Stimulated activated CD8-positive, alpha-beta memory T cell treated with anti-CD3 and anti-CD28 coated beads, Interleukin-4, amount 100 ng/mL, for 1 hour (primary cell): ENCODE results near the gene BYSL.
A peak's percentile ranks its signal among the peaks of the same experiment; 100 is the strongest.

Experiments
- DNase-seq, 2 donors: peaks; one replicate each; pipeline ENCODE4 v3.0.0-alpha.2; 2020; ENCODE audit warnings: low read depth in 2 of 2, low spot score in 1 of 2

BYSL gene, protein sequence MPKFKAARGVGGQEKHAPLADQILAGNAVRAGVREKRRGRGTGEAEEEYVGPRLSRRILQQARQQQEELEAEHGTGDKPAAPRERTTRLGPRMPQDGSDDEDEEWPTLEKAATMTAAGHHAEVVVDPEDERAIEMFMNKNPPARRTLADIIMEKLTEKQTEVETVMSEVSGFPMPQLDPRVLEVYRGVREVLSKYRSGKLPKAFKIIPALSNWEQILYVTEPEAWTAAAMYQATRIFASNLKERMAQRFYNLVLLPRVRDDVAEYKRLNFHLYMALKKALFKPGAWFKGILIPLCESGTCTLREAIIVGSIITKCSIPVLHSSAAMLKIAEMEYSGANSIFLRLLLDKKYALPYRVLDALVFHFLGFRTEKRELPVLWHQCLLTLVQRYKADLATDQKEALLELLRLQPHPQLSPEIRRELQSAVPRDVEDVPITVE

DNA sequence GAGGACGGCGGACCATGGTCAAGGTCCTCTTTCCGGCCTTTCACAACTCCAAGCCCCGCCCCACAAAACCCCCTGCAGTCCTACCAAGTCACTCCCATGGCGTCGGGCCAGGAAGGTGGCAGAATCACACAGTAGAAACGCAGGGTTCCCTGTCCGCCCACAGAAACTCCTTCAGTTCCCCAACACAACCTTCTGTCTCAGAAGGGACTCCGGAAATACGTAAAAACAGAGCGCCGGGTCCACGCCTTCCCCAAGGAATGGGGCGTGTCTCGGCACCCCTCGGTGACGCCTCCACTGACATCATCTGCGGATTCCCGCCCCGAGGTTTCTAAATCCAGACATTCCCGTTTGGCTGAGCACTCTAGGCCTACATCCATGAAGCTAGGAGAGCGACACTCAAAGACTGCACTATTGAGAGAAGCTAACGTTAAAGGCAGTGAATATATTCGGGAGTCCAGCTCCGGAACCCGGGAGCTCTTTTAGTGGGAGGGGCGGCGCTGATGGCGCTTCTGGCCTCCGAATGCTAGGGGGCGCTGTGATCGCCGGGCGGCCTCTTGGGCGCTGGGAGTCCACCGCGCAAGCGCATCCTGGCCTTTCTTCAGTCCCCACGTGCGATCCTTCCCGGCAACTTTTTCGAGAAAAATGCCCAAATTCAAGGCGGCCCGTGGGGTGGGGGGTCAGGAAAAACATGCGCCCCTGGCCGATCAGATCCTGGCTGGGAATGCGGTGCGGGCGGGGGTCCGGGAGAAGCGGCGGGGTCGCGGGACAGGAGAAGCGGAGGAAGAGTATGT, at the start of gene BYSL, which contains the start of gene MED20:
BYSL (plus strand) TSS at position 579 of the 791 bp plus-strand sequence; CDS start at position 643, 64 bp downstream.
MED20 (minus strand) TSS at position 219 of the 791 bp plus-strand sequence; CDS start at position 98, 121 bp downstream.
- DNase-seq = peak; percentile 92 to 93

DNA sequence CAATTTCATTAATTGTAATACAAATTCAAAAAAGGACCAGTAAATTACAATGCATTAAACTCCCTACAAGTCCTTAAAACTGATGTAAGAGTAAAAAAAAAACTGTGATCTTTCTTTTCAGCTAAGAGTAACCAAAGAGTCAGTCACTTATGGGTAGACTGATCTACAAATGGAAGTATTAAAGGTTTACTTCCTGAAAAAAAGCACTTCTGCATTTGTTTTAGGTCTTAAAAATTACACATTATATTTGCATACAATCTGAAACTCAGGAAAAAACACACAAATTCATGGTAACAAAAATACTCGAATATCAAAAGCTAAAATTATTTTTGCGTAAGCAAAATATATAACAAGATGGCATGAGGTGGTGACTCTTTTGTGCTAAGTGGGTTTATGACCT, 49.6 kb upstream of the BYSL start:
- DNase-seq = no peak

DNA sequence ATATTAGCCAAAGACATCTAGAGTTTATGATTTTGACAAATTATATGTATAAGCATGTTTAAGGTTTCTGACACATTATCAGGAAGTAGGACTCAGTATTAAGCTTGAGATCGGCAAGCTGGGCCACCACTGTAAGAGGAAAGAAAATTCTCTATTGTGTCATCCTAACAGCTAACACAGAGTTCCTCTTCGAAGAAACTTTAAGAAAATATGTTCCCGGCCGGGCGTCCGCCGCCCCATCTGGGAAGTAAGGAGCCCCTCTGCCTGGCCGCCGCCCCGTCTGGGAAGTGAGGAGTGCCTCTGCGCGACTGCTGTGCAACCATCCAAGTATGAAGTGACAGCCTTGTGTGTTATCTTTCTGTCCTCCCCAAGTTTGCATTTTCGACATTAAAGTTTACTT, 49.2 kb upstream of the BYSL start:
- no peak for DNase-seq

DNA sequence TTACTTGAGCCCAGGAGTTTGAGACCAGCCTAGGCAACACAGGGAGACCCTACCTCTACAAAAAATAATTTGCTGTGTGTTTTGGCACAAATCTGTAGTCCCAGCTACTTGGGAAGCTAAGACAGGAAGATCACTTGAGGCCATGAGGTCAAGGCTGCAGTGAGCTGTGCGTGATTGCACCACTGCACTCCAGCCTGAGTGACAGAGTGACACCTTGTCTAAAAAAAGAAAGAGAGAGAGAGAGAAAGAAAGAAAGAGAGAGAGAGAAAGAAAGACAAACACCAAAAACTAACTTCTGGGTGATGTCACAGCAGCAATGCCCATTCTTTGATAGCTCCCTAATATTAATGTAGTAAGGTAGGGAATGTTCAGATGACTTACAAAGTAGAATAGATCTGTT, 46.6 kb upstream of the BYSL start:
- no peak for DNase-seq

DNA sequence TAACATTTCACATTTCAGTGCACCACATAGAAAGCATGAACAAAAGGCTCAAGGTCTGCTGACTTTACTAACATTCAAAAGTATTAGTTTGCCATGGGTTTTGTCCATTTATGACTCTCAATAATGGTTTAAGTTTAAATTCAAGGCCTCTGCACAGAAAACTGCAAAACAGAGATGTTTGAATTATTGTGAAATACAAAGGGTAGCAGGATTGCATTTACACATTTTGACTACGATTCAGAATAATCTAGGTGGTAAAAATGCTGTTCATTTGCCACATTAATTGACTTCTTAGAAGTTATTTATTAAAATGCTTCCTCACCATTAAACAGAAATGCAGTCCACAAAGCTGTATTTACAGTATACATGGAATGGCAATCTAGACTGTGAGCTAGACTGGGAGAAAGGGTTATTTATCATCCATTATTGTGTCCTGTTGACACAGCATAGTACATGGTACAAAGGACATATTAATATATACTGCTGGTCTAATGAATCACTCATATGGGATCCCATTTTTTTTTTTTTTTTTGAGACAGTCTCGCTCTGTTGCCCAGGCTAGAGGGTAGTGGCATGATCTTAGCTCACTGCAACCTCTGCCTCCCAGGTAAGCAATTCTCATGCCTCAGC, 44.1 kb upstream of the BYSL start:
- no peak for DNase-seq

DNA sequence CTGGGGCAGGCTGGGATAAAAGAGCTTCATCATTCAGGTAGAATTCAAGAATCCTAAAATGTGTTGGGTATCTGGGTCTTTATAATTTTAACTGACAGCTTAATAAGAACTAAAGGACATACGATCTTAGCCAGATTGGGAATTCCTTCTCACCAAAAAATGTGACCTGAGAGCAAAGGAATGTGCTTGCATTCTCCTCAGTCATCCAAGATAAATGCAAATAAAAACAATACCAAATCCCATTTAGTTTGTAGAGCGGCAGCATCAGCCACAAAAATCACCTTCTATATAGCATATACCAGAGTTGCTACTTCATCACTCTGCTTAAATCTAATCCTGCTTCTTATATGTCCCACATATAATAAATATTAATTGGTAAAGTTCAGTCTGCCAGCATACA, 43.1 kb upstream of the BYSL start:
- DNase-seq = no peak

DNA sequence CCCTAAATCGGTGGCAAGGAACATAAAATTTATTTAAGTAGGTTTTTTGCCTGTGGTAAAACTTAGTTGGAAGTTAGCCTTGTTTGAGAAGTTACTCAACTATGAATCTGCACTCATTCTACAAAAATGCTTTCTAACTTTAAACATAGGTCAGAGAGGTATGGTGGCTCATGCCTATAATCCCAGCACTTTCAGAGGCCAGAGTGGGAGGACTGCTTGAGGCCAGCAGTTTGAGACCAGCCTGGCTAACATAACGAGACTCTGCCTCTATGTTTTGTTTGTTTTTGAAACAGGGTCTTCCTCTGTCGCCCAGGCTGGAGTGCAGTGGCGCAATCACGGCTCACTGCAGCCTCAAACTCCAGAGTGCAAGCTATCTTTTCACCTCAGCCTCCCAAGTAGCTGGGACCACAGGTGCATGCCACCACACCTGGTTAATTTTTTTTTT, 42.3 kb upstream of the BYSL start:
- no peak for DNase-seq

DNA sequence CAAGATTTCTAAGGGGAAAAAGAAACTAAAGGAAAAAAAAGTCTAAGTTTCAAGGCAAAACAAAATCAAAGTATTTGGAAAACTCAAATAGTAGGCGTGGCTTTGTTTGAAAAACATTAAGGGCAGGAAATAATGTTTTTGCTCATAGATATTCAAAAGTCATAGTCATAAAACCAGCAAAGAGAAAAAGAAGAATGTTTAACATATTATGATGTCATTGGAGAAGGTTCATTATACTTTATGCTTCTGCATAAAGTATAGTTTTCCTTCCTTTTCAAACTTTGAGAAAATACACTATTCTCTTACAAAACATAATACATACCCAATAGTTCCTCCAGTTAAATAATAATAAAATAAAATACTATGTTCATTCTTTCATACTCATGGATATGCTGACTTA, 39.8 kb upstream of the BYSL start:
- DNase-seq = no peak

DNA sequence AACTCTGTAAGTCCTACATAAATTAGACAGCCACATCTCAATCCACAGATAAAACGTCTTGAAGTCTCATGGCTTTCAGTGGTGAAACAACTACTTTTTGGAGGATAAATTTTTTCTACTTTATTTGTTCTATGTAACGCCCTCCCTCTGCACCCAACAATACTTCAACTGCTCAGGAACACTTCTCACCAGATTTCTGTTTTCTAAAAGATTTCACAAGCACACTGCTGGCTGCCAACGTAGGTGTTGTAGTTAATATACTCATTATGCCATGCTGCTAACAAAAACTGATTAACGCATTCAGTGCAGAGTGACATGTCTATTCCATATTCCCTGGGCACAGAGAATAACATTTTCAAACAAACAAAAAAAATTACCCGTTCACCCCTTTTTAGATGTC, 36.3 kb upstream of the BYSL start:
- DNase-seq = no peak

DNA sequence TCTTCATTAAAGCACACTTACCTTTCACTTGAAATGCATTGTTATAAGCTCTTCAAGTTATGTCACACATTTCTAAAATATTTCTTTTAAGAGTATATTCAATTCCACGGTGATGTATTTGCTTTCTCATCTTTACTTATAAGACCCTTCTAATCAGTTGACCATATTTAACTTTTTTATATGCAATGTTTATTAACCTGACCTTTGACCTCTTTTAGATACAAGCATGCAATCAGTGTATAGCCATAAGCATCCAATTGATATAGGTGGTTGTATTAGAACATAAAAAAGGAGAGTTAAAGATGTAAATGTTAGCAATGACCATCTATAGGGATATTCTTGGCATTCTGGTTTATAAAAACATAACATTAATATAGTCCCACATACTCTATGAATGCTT, 35.4 kb upstream of the BYSL start:
- DNase-seq = no peak

DNA sequence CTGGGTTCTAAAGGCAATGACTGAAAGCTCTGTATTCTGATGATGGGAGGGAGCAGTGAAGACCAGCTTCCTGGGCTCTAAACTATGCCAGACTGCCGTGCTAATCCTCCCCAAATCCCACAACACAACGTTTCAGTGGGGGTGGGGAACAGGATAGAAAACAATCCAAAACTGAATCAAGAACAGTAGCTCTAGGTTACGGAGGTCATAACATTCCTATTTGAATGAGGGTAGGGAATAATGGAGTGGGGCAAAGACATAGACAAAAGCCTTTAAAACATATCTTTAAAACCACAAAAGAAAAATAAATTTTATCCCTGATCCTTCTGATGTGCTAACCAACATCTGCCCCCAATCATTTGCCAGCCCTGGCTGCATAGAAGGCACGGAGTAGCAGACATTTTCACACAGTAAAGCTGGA, 34.0 kb upstream of the BYSL start:
- DNase-seq = no peak

DNA sequence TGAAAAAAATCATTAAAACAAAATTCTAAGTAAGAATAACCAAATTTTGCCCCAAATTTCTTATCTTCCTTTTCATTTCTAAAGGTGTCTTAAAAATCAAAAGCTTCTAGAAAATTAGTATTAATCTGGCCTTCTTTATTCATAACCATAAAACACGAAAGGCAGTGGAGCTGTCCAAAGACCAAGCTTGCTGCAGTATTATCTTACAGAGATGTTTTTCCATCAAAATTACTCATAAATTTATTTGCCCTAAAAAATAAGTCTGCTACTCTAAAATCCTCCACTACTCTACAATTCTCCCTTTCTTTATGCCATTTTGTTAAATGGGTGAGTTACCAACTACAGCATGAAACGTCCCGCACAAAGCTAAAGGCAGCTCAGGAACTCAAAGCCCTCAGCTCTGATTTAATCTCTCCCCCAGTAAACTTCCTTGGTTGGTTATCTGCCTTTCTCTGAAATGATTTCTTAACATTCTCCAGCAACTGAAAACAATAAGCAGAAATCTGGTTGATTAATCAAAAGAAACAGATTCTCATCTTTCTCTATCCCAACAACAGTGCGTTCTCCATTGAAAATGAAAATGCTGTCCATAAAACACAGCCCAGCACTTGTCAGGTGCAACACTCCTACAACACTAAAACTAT, 28.3 kb upstream of the BYSL start:
- no peak for DNase-seq

DNA sequence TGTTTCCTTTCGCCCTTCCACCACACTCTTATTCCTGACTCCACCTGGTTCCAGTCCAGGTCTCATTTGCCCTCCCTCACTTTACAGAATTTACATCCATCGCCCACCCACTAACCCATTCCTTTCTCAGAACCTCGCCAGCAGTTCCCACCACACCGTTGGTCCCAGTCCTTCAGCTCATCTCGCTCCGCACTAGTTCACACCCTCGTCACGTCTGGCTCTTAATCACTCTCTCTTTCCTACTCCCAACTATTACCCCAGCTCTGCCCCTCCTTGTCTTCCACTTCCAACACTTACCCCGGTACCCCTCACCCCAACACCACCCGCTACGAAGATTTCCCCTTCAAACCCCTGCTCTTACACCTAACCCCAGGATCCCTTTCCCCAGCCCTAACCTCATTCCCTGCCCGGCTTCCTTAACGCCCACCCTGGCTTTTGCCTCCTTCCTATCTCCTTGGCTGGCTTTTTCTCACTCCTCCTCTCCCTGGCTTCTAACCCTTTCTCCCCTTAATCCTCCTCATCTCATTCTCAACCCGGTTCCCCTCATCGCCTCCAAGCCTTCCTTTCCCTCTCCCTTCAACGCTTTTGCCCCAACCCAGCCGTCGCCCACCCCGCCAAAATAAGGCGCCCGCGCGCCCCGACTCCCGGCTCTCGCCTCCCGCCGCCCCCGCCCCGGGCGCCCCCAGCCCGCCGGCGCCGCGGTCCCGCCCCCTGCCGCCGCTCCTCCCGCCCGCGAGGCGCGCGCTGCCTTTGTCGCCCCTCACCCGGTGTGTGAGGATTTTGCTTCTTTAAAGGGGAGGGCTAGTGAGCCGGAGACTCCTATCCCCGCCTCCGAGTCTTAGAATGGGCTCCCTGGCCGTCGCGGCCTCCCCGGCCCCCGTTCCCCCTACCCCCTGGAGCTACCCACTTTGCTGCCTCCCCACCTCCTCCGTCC, 26.7 kb upstream of the BYSL start:
- DNase-seq = no peak

DNA sequence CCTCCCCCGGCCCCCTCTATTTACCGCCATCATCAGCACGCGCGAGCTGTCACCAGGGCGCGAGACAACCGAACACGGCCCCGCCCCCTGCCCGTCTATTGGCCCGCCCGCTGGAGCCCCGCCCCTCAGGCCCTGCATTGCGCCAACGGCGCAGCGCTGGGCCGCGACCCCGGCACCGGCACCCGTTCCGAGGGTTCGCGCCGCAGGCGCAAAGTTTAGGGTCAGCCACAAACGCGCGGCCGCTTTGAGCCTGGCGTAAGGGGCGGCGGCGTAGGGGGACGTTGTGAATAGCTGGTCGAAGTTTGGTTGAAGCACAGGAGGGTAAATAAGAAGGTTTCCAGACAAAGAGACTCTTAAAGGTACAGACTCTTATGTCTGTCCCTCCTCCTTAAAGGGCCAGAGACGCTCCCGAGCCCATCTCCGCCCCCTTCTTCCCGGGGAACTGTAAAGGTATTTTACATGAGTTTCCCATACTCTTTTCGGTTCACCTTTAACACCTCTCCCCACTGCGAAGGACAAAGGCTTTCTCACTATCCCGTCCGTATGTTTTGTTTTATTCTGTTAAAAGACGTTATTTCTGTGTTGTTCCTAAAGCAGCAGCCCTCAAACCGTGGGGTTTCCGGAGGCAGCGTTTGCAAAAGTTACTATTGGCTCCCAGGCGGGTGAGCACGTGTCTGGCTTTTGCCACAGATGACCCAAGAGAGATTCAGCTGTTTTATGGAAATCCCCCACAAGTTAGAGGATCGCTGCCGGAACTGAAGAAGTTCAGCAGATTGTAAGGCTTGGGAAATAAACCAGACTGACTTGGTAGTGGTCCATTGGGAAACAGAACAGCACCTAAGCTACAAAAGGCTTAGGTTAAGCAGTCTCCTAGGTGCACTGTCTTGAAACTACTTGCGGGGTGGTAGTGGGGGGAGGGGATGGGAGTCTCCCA, 25.7 kb upstream of the BYSL start, which contains the start of gene USP49:
USP49 (minus strand) TSS at position 76 of the 934 bp plus-strand sequence. CDS start 88,392 bp downstream, outside the sequence.
- peak; percentile 83 to 86 for DNase-seq

DNA sequence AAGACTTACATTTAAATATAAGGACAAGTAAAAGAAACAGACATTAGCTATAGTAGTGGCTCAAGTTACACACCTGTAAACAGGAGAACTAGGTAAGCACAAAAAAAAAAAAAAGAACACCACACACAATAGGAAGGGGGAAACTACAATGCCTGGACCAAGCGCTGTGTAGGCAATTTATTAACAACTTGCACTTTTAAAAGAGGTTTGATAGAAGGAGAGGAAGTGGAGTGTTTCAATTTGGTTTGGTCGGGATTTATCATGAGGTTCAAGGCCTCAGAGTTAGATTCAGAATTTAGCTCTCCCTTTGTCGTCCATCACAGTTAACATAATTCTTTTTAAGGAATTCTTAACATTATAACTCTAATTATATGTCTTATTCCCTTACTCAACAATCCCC, 25.0 kb upstream of the BYSL start:
- no peak for DNase-seq

DNA sequence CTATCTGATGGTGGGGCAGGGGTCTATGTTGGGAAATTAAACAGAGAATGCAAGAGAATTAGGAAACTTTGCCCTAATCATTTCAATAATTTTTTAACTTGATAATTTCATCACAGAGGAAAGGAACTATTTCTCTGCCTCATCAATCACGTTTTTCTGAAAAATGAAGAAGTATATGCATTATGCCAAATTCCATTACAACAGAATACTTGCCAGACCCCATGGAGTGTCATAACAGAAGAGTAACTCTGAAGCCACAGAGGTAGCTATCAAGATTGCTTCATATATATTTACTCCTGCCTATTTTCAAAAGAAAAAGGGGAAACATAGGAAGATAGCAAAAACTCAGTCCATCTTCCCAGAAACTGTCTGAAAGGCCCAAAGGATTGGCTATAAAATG, 20.4 kb upstream of the BYSL start:
- no peak for DNase-seq

DNA sequence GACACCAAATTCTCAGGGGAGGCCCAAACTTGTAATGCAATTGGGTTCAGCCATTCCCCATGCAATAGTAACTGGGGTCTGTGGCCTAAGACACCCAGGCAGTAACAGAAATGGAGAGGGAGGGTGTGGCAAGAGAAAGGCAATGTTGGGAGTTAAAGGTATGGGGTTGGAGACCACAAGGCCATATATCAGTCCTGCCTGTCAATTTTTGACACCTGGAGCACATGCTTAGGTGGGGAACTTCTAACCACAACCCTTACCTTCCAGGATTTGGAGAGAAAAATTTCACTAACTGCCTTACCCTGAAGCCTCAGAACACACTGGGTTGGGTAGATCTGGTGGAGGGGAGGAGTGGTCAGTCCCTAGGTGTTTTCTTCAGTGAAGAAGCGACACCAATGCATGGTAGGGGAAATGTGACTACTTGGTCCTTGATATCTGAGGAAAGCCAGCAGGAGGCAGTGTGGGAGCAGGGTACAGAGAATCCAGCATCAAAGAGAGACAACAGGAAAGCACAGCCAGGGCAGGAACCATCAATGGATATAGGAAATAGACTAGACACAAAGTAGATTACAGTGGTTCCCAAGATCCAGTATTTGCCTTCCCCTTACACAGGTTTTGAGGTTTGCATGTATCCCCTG, 19.3 kb upstream of the BYSL start:
- DNase-seq = peak in 1 of 2 donors; percentile 13

DNA sequence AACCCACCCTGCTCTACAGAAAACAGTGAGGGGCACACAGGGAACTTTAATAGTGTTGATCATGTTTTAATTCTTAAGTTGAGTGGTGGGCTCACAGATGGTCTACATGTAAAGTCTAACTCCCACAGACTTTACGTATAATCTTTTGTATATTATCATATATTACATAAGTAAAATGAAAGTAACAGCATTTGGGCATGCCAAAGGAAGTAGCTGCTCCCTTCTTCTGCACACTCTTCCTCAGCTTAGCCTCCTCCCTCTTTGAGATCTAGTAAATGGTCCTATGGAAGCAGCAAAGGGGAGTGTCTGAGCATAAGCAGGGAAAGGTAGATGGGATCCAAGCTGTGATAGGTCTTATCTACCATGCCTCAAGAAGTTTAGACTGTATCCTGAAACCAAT, 11.6 kb upstream of the BYSL start:
- no peak for DNase-seq
